SK-N-SH (cell line): Measurements from ENCODE around the gene STK32C. TPM values are rescaled to one million over a fixed set of nuclear protein-coding genes. Genes with fewer than 3 reads are reported as not detected.
"Not testable (repeated sequence)": the region's sequence is repeated elsewhere in the genome, so short reads cannot be mapped to it uniquely, and the experiment has no call there.

ENCODE experiments used
- CTCF ChIA-PET: fragments of 300-600, 350-600 bp; formaldehyde crosslinking; extraction: SDS; loops from one replicate; lab custom pipeline; 2021; lab: Yijun Ruan, JAX
- POLR2A ChIA-PET: fragments of 350-600 bp; sonication (Branson Sonifier 250); formaldehyde crosslinking; extraction: SDS; loops from one replicate; lab custom pipeline; 2020; ENCODE audit warnings: antibody characterized with exemption, inconsistent platforms; lab: Yijun Ruan, JAX
- DNase-seq: peaks from one replicate; pipeline ENCODE4 v3.0.0; 2012
- H2AFZ ChIP-seq: fragments of 200-600 bp; sonication (generic); 2 replicates; pipeline ENCODE4 v1.8.1; 2016; ENCODE audit warnings: antibody characterized with exemption, mild to moderate bottlenecking, low read depth
- H3F3A ChIP-seq: fragments of 200-600 bp; sonication (generic); replicated peaks from 2 replicates; pipeline ENCODE3; 2016; ENCODE audit warnings: antibody characterized with exemption, mild to moderate bottlenecking; ENCODE audit not compliant: insufficient read depth
- H3K27ac ChIP-seq, 2 experiments: fragments of 200-500 bp in 1 of 2; fragments of 200-600 bp in 1 of 2; sonication (Bioruptor generic) in 1 of 2; sonication (generic), shearing (Covaris generic) in 1 of 2; 2 replicates each; pipeline versions ENCODE4 v1.5.1 to v1.6.1; 2014 to 2016; ENCODE audit warnings: low read depth in 2 of 2, inconsistent platforms in 1 of 2, low read length in 1 of 2, mild to moderate bottlenecking in 1 of 2, mixed read lengths in 1 of 2
- H3K27me3 ChIP-seq: fragments of 200-600 bp; sonication (generic), shearing (Covaris generic); 2 replicates; pipeline ENCODE4 v1.6.1; 2016; ENCODE audit warnings: mixed run types; ENCODE audit not compliant: insufficient read depth
- H3K36me3 ChIP-seq, 2 experiments: fragments of 200-500 bp in 1 of 2; fragments of 200-600 bp in 1 of 2; sonication (Bioruptor generic) in 1 of 2; sonication (generic) in 1 of 2; replicated peaks in 1 of 2; 2 replicates each; pipeline versions ENCODE3 to v1.5.1; 2014 to 2016; ENCODE audit warnings: low read length in 1 of 2, mild to moderate bottlenecking in 1 of 2; ENCODE audit not compliant: insufficient read depth in 2 of 2, control insufficient read depth in 1 of 2
- H3K4me1 ChIP-seq, 2 experiments: fragments of 200-500 bp in 1 of 2; fragments of 200-600 bp in 1 of 2; sonication (Bioruptor generic) in 1 of 2; sonication (generic), shearing (Covaris generic) in 1 of 2; 2 replicates each; pipeline versions ENCODE4 v1.5.1 to v1.6.1; 2014 to 2016; ENCODE audit warnings: low read depth in 1 of 2, low read length in 1 of 2, mixed run types in 1 of 2; ENCODE audit not compliant: insufficient read depth in 2 of 2, control insufficient read depth in 1 of 2
- H3K4me2 ChIP-seq: fragments of 200-600 bp; sonication (generic), shearing (Covaris generic); 2 replicates; pipeline ENCODE4 v1.6.1; 2017; ENCODE audit warnings: mixed run types
- H3K4me3 ChIP-seq, 2 experiments: fragments of 200-500 bp in 1 of 2; fragments of 200-600 bp in 1 of 2; sonication (Bioruptor generic) in 1 of 2; sonication (generic), shearing (Covaris generic) in 1 of 2; 2 replicates each; pipeline versions ENCODE4 v1.5.1 to v1.8.1; 2014 to 2016; ENCODE audit warnings: low read depth in 2 of 2, inconsistent platforms in 1 of 2, low read length in 1 of 2, mild to moderate bottlenecking in 1 of 2, mixed read lengths in 1 of 2, moderate library complexity in 1 of 2
- H3K79me2 ChIP-seq: fragments of 200-600 bp; sonication (generic); 2 replicates; pipeline ENCODE4 v1.8.1; 2017; ENCODE audit warnings: mild to moderate bottlenecking; ENCODE audit not compliant: insufficient read depth
- H3K9ac ChIP-seq: fragments of 200-600 bp; sonication (generic); 2 replicates; pipeline ENCODE4 v1.6.1; 2017; ENCODE audit warnings: mixed run types
- H3K9me2 ChIP-seq: fragments of 200-600 bp; sonication (generic); 2 replicates; pipeline ENCODE4 v1.6.1; 2017; ENCODE audit warnings: mixed run types
- H3K9me3 ChIP-seq: fragments of 200-600 bp; sonication (generic); 2 replicates; pipeline ENCODE4 v1.6.1; 2017; ENCODE audit warnings: mixed run types, mild to moderate bottlenecking, moderate library complexity
- H4K20me1 ChIP-seq: fragments of 200-600 bp; sonication (generic); 2 replicates; pipeline ENCODE4 v1.6.1; 2017; ENCODE audit warnings: mild to moderate bottlenecking, mixed run types; ENCODE audit not compliant: insufficient read depth
- CHD2 ChIP-seq: fragments of 150-350 bp; IDR thresholded peaks from 2 replicates; pipeline ENCODE4 v1.6.1; 2018; ENCODE audit warnings: low read length; ENCODE audit not compliant: partially characterized antibody
- CTCF ChIP-seq: fragments of 200-600 bp; sonication (generic); IDR thresholded peaks from 2 replicates; pipeline ENCODE4 v1.6.1; 2017; ENCODE audit warnings: antibody characterized with exemption, mild to moderate bottlenecking, moderate library complexity
- ELF1 ChIP-seq: IDR thresholded peaks from 2 replicates; pipeline ENCODE4 v1.4.0; 2012
- EZH2phosphoT487 ChIP-seq: fragments of 200-600 bp; sonication (generic); IDR thresholded peaks from 2 replicates; pipeline ENCODE4 v1.6.1; 2017; ENCODE audit warnings: low read depth, mixed run types, mild to moderate bottlenecking, antibody characterized with exemption, moderate library complexity, borderline replicate concordance
- FOSL2 ChIP-seq: IDR thresholded peaks from 2 replicates; pipeline ENCODE4 v1.4.0; 2012; ENCODE audit warnings: low read depth, mild to moderate bottlenecking, moderate library complexity, borderline replicate concordance
- JUND ChIP-seq: IDR thresholded peaks from 2 replicates; pipeline ENCODE4 v1.4.0; 2012
- MAX ChIP-seq: IDR thresholded peaks from 2 replicates; pipeline ENCODE4 v1.4.0; 2012; ENCODE audit warnings: low read depth
- MXI1 ChIP-seq: IDR thresholded peaks from 2 replicates; pipeline ENCODE4 v1.6.1; 2012; ENCODE audit warnings: mild to moderate bottlenecking, low read depth, low read length, improper control_type of control experiment
- POLR2AphosphoS5 ChIP-seq: IDR thresholded peaks from 2 replicates; pipeline ENCODE4 v1.6.1; 2012; ENCODE audit warnings: low read depth, low read length
- RCOR1 ChIP-seq: fragments of 150-350 bp; IDR thresholded peaks from 2 replicates; pipeline ENCODE4 v1.6.1; 2017; ENCODE audit warnings: antibody characterized with exemption, low read length
- SIN3A ChIP-seq: IDR thresholded peaks from 2 replicates; pipeline ENCODE4 v1.6.1; 2012; ENCODE audit warnings: low read depth, mild to moderate bottlenecking, low read length, moderate library complexity, borderline replicate concordance
- TCF12 ChIP-seq: IDR thresholded peaks from 2 replicates; pipeline ENCODE4 v1.4.0; 2012
- TEAD4 ChIP-seq: IDR thresholded peaks from 2 replicates; pipeline ENCODE4 v1.4.0; 2012; ENCODE audit warnings: mild to moderate bottlenecking, borderline replicate concordance; ENCODE audit not compliant: insufficient read depth
- WGBS: methylation state at CpG from one replicate; pipeline ENCODE4 v1.1.6; 2017; ENCODE audit warnings: low lambda C conversion rate; 5-methylcytosine and 5-hydroxymethylcytosine counted together
- polyA plus RNA-seq, 3 experiments: library from polyadenylated mRNA; depleted of rRNA; stranded (reverse); fragments of >200 nt; gene quantifications; 2 replicates each; pipeline ENCODE4 v1.2.3, GENCODE V29; 2012
- TF ChIP-seq, protein P1 (sequence below): fragments of 150-350 bp; IDR thresholded peaks from 2 replicates; pipeline ENCODE4 v1.6.1; 2016; ENCODE audit warnings: mild to moderate bottlenecking, low read depth, low read length

The STK32C gene
- polyA plus RNA-seq, 1 of the 3 experiments (the other 2 are of a cell fraction) = 27.8 TPM

DNA sequence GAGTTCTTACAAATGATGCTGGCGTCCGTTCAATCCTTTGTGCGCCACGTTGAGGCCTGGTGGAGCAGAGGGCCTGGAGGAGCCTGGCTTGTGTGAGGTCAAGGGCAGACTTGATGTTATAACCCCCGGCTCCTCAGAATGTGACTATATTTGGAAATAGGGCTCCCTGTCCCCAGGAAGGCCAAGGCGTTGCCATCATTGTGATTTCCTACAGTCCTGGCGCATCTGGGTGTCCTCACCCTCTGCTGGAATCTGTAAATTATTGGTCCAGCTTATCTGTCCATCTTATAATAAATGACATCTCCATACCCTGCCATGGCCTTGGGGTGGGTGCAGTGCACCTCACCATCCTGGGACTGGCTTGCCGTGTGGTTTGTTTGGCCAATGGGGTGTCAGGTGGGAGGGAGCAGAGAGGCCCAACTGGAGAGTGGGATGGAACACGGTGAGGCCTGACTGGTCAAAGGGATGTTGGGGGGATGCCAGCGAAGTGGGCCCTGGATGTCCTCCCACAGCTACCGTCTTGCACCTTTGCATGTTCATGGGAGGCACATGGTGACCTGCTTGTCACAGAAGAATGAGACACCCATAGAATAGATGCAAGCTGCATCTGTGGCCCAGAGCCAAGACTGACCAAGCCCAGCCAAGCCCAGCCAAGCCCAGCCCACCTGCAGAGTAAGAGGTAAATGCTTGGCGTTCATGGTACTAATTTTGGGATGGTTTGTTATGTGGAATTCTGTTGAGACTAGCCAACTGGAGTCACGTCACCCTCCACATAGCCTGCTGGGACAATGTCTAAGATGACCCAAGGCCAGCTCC, 13.1 kb upstream of the STK32C start:
- H3K9ac ChIP-seq = no peak overlapping the region
- CTCF ChIA-PET = no interaction called here

DNA sequence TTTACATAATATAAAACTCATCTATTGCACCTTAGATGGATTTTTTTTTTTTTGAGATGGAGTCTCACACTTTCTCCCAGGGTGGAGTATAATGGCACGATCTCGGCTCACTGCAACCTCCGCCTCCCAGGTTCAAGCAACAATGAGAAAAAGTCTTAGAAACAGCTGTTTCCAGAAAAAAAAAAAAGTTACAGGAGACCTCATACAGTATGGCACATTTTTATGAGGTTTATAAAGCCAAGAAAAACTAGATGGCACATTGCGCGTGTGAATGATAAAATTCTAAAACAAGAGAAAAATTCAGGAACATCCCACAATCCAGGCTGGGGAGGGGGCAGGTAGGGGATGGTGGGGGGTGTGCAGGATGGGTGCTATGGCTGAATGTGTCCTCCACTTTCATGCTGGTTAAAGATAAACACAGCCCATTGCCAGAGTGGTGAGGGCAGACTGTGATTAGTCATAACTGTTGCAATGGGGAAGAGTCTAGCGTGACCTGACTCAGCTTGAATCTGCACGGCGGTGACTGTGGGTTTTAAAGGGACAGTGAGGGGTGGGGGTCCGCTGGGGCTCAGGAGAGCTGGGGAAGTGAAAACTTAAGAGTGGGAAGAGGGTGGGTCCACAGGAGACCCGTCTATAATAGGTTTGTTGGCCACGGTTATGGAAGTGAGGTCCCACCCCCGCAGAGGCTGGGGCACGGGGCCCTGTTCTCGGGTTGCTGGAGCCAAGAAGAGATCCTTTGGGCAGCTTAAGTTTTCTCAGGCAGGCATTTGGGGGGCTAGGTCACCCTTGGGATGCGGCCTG, 12.3 kb upstream of the STK32C start:
- peak overlapping the region; percentile 61; the same call in 1 of the 2 replicates for H2AFZ ChIP-seq
- DNase-seq = no peak
- peak overlapping the region in 1 of 2 experiments; percentile 64; a peak in 2 of 4 replicates for H3K27ac ChIP-seq
- no peaks in the 10 kb centered on the region for H4K20me1 ChIP-seq
- peaks cover 0 to 17% of the 10 kb centered on the region in 2 experiments; a peak in 3 of 4 replicates for H3K4me1 ChIP-seq
- ChIA-PET CTCF (no interaction called here), POLR2A (no interaction called here)
- peaks cover 23% of the 10 kb centered on the region for H3F3A ChIP-seq
- H3K27me3 ChIP-seq = no peaks in the 10 kb centered on the region
- H3K36me3 ChIP-seq = peaks cover 0 to 4% of the 10 kb centered on the region in 2 experiments
- no peaks in the 10 kb centered on the region for H3K9me3 ChIP-seq
- H3K9me2 ChIP-seq = no peaks in the 10 kb centered on the region
- 53% methylated on average over 15 of the region's 15 CpGs for WGBS
- no peak for TF ChIP-seq CHD2
- peak; percentile 65 for TF ChIP-seq JUND
- no peak for TF ChIP-seq EZH2phosphoT487
- no peak for TF ChIP-seq MXI1
- TF ChIP-seq POLR2AphosphoS5 = 0 out of 2 replicates have a peak, but pooled peaks have one; percentile 21
- no peak for TF ChIP-seq RCOR1
- TF ChIP-seq FOSL2 = peak; percentile 70
- TF ChIP-seq MAX = peak; percentile 53; the same call in 1 of the 2 replicates
- TF ChIP-seq TEAD4 = no peak
- no peak; the same call in 1 of the 2 replicates for TF ChIP-seq TCF12
- TF ChIP-seq ELF1 = peak; percentile 57
- H3K79me2 ChIP-seq = peaks cover 14% of the 10 kb centered on the region
- no peak overlapping the region; the same call in 1 of the 2 replicates for H3K9ac ChIP-seq
- H3K4me2 ChIP-seq = peak overlapping the region; percentile 52; the same call in 1 of the 2 replicates
- no peak overlapping the region; a peak in 1 of 4 replicates for H3K4me3 ChIP-seq

More for the DNA sequence above, 13.1 kb upstream of the STK32C start:
- no peaks in the 10 kb centered on the region for H3K27me3 ChIP-seq
- H3K4me3 ChIP-seq = no peak overlapping the region
- peaks cover 22% of the 10 kb centered on the region for H3K79me2 ChIP-seq
- WGBS = 88% methylated on average over 13 of the region's 13 CpGs
- H3K36me3 ChIP-seq = peaks cover 0 to 3% of the 10 kb centered on the region in 2 experiments
- H3K27ac ChIP-seq = peak overlapping the region in 1 of 2 experiments; percentile 64; a peak in 2 of 4 replicates
- no peaks in the 10 kb centered on the region for H4K20me1 ChIP-seq
- H2AFZ ChIP-seq = peak overlapping the region; percentile 61; the same call in 1 of the 2 replicates
- peak overlapping the region; percentile 52; the same call in 1 of the 2 replicates for H3K4me2 ChIP-seq
- POLR2A ChIA-PET = no interaction called here
- H3F3A ChIP-seq = peaks cover 23% of the 10 kb centered on the region
- peaks cover 0 to 17% of the 10 kb centered on the region in 2 experiments; a peak in 3 of 4 replicates for H3K4me1 ChIP-seq
- TF ChIP-seq, protein P1, sequence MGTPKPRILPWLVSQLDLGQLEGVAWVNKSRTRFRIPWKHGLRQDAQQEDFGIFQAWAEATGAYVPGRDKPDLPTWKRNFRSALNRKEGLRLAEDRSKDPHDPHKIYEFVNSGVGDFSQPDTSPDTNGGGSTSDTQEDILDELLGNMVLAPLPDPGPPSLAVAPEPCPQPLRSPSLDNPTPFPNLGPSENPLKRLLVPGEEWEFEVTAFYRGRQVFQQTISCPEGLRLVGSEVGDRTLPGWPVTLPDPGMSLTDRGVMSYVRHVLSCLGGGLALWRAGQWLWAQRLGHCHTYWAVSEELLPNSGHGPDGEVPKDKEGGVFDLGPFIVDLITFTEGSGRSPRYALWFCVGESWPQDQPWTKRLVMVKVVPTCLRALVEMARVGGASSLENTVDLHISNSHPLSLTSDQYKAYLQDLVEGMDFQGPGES = no peak
- TF ChIP-seq SIN3A (no peak), CTCF (no peak), JUND (no peak)
- TF ChIP-seq, all 33 proteins: peak for 0
- Histone ChIP-seq H3K9me3 (no peaks in the 10 kb centered on the region), H3K9me2 (no peaks in the 10 kb centered on the region)
- DNase-seq = no peak

DNA sequence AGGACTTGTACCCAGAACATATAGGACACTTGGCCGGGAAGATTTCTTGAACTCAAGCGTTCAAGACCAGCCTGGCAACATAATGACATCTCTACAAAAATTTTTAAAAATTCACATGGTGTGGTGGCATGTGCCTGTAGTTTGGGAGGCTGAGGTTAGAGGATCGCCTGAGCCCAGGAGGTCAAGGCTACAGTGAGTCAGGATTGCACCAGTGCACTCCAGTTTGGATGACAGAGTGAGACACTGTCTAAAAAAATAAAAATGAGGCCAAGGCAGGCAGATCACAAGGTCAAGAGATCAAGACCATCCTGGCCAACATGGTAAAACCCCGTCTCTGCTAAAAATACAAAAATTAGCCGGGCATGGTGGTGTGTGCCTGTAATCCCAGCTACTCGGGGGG, 9.7 kb upstream of the STK32C start:
- H3K36me3 ChIP-seq, H3K9ac ChIP-seq, H3K27me3 ChIP-seq, H3K9me3 ChIP-seq, H3K79me2 ChIP-seq, POLR2A ChIA-PET, H3K27ac ChIP-seq, H3K4me3 ChIP-seq, H3K9me2 ChIP-seq, DNase-seq, H3K4me2 ChIP-seq, H4K20me1 ChIP-seq, H2AFZ ChIP-seq: not testable (repeated sequence)
- 86% methylated on average over 6 of the region's 6 CpGs for WGBS
- H3K4me1 ChIP-seq = peaks cover 0 to 17% of the 10 kb centered on the region in 2 experiments; a peak in 3 of 4 replicates
- CTCF ChIA-PET = interaction anchor here (0.7 kb wide), 1 partner anchor 19 kb away, joined by 3 read pairs; no protein-coding TSS in a partner anchor
- peaks cover 13% of the 10 kb centered on the region for H3F3A ChIP-seq
